C4-2B (cell line): ENCODE data around the gene SCAPER.

ENCODE experiments used
- CTCF ChIP-seq: fragments of 450-650 bp; conservative IDR thresholded peaks from 2 replicates; pipeline ENCODE4 v1.5.1; 2017; ENCODE audit warnings: mild to moderate bottlenecking
- ZFX ChIP-seq: fragments of 450-650 bp; IDR thresholded peaks from 2 replicates; pipeline ENCODE4 v1.6.1; 2017

GRCh38 chr15:76335307-76336253, 569.6 kb downstream of the SCAPER start:
- TF ChIP-seq CTCF (no peak), ZFX (no peak)
